Measurements from ENCODE around the gene PARP3. TPM values are rescaled to one million over a fixed set of nuclear protein-coding genes. Genes with fewer than 3 reads are reported as not detected.

Gene PARP3
- total RNA-seq, 1 experiment from 2014 or later = 25.5 TPM

DNA sequence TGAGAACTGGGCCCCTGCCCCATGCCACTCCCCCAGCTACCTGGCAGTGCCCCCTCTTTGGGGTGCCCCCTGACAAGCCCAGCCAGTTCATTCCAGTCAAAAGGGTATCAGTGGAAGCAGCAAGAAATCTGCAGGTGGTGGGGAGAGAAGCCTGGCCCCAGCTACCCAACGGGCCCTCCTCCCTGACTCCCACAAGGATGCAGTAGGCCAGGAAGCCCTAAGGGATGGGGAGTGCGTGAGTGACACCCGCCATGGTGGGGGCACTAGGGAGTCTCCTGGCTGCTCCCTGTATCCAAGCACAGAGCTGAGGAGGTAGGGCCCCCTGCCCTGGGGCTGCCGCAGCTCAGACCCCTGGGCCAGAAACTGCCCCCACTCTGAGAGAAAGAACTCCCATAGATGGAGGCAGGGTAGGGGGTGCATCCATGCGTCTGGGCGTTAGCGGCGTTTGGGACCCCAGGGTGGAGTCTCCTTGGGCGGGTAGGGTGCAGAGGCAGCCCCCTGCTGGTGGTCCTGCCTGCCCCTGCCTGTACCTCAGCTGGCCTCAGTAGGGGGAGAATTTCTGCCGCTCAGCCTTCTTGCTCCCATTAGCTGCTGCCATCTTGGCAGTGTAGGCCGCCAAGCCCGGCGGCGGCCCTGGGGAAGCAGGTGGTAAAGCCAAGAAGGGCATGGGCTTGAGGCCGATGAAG is 15.5 kb downstream of the PARP3 start:
- Mint-ChIP-seq H3K36me3 (ENCODE audit: insufficient read depth, unreplicated experiment) (no peaks in the 10 kb centered on the region), H3K4me3 (ENCODE audit: unreplicated experiment) (no peak overlapping the region), H3K27ac (ENCODE audit: low read depth, unreplicated experiment) (no peak overlapping the region), H3K4me1 (ENCODE audit: insufficient read depth, unreplicated experiment) (peaks cover 14% of the 10 kb centered on the region), H3K27me3 (ENCODE audit: insufficient read depth, unreplicated experiment) (no peaks in the 10 kb centered on the region), H3K9me3 (ENCODE audit: unreplicated experiment) (no peaks in the 10 kb centered on the region)
- TSS peak; percentile 28 for BruUV-seq (replicated peaks)
- DNase-seq (ENCODE audit: unreplicated experiment) = no peak
- TF ChIP-seq, protein P1, sequence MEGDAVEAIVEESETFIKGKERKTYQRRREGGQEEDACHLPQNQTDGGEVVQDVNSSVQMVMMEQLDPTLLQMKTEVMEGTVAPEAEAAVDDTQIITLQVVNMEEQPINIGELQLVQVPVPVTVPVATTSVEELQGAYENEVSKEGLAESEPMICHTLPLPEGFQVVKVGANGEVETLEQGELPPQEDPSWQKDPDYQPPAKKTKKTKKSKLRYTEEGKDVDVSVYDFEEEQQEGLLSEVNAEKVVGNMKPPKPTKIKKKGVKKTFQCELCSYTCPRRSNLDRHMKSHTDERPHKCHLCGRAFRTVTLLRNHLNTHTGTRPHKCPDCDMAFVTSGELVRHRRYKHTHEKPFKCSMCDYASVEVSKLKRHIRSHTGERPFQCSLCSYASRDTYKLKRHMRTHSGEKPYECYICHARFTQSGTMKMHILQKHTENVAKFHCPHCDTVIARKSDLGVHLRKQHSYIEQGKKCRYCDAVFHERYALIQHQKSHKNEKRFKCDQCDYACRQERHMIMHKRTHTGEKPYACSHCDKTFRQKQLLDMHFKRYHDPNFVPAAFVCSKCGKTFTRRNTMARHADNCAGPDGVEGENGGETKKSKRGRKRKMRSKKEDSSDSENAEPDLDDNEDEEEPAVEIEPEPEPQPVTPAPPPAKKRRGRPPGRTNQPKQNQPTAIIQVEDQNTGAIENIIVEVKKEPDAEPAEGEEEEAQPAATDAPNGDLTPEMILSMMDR (IDR thresholded peaks at IDR 0.05; ENCODE audit: unreplicated experiment) = no peak
- ChIA-PET POLR2A (interaction anchor here (0.8 kb wide), 1 partner anchor 16 kb away, joined by 3 read pairs; the partner anchor contains the start of gene ABHD14B), CTCF (interaction anchor here (0.6 kb wide), 1 partner anchor 384 kb away, joined by 3 read pairs; no protein-coding TSS in a partner anchor)
- intact Hi-C loops (cut with micrococcal nuclease) = no loop called here

DNA sequence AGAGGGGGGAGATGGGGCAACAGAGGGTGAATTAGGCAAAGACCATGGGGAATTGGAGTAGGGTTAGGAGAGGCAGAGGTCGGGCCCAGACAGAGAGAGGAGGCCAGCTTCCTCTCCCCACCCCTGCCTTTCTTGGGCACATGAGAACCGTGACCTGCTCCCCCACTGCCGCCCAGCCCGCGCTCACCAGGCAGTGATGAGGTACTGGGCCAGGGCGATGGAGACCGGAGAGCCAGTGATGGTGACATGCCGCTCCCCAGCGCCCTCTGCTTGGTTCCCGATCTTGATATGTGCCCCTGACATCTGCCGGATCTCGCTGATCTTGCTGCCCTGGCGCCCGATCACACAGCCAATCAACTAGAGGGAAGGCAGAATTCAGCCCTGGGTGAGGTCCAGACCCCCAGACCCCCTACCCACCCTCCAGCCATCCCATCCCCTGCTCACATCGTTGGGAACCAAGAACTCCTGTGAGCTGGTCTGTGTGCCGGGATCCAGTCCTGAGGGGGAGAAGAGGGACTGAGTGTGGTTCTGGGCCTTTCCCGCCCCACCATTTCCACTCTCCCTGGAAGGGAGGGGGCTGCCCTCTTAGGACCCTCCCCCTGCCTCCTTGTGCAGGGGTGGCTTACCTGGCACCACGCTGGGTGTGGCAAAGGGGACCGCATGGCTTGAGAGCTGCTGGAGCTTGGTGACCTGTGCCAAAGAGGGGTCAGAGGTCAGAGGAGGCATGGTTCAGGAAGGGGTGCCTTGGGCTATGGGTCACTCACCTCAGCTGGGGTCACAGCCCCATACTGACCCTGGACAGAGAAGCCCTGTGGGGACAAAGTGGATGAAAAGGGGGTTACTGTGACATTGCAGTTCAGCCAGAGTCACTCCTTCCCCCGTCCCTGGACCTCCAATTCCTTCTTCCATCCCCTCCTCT is 16.7 kb downstream of the PARP3 start:
- Mint-ChIP-seq H3K27me3 (ENCODE audit: insufficient read depth, unreplicated experiment) (no peaks in the 10 kb centered on the region), H3K36me3 (ENCODE audit: insufficient read depth, unreplicated experiment) (no peaks in the 10 kb centered on the region), H3K4me3 (ENCODE audit: unreplicated experiment) (no peak overlapping the region), H3K4me1 (ENCODE audit: insufficient read depth, unreplicated experiment) (peaks cover 3% of the 10 kb centered on the region), H3K9me3 (ENCODE audit: unreplicated experiment) (no peaks in the 10 kb centered on the region), H3K27ac (ENCODE audit: low read depth, unreplicated experiment) (no peak overlapping the region)
- ChIA-PET POLR2A (interaction anchor here (1.0 kb wide), 1 partner anchor 15 kb away, joined by 3 read pairs; the partner anchor contains the start of gene ABHD14B), CTCF (no interaction called here)
- no TSS peak for BruUV-seq (replicated peaks)
- TF ChIP-seq, protein P1 (IDR thresholded peaks at IDR 0.05; ENCODE audit: unreplicated experiment) = no peak
- DNase-seq (ENCODE audit: unreplicated experiment) = no peak
- intact Hi-C loops (cut with micrococcal nuclease) = no loop called here

DNA sequence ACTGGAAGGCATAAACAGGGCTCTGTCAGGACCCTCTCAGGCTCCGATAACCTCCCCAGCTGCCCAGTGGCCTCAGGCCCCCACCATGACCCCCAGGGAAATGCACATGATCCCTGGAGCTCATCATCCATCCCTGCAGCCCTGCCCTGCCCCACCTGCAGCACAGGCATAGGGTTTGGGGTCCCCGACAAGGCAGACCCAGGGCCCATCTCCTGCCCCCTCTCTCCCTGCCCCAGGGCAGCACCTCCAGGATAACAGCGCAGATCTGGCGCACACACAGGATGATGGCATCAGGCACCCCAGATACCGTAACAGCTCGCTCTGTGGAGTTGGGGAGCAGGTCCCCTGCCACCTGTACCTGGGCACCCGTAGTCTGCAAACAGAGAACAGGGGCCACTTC is 17.5 kb downstream of the PARP3 start:
- no peak for DNase-seq (ENCODE audit: unreplicated experiment)
- intact Hi-C loops (cut with micrococcal nuclease) = no loop called here
- BruUV-seq (replicated peaks) = no TSS peak
- CTCF ChIA-PET = interaction anchor here (0.6 kb wide), 2 partner anchors 13 to 18 kb away, joined by 4 to 7 read pairs; partner anchors contain the start of gene RRP9
- POLR2A ChIA-PET = interaction anchor here (1.0 kb wide), 1 partner anchor 14 kb away, joined by 3 read pairs; the partner anchor contains the start of gene ABHD14B
- no peak overlapping the region for H3K4me3 Mint-ChIP-seq (ENCODE audit: unreplicated experiment)
- no peak overlapping the region for H3K27ac Mint-ChIP-seq (ENCODE audit: low read depth, unreplicated experiment)
- no peaks in the 10 kb centered on the region for H3K4me1 Mint-ChIP-seq (ENCODE audit: insufficient read depth, unreplicated experiment)
- no peaks in the 10 kb centered on the region for H3K9me3 Mint-ChIP-seq (ENCODE audit: unreplicated experiment)
- no peaks in the 10 kb centered on the region for H3K36me3 Mint-ChIP-seq (ENCODE audit: insufficient read depth, unreplicated experiment)
- H3K27me3 Mint-ChIP-seq (ENCODE audit: insufficient read depth, unreplicated experiment) = no peaks in the 10 kb centered on the region
- TF ChIP-seq, protein P1 (IDR thresholded peaks at IDR 0.05; ENCODE audit: unreplicated experiment) = no peak

DNA sequence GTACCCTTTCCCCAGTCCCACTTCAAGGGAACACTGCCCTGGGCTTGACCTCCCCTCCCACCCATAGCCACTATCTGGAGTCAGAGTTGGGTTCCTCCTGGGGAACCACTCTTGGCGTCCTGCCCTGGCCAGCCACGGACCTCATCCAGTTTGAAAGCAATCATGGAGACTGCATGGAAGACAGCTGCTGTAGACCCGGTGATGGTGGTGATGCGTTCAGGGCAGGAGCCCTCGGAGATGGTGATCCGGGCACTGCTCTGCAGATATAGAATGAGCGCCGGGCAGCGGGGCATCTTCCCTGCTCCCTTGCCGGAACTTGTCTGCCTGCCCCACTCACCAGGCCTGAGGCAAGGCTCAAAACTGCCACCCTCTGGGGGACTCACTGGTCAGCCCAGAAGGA is 18.2 kb downstream of the PARP3 start:
- Mint-ChIP-seq H3K4me3 (ENCODE audit: unreplicated experiment) (no peak overlapping the region), H3K9me3 (ENCODE audit: unreplicated experiment) (no peaks in the 10 kb centered on the region), H3K4me1 (ENCODE audit: insufficient read depth, unreplicated experiment) (peaks cover 4% of the 10 kb centered on the region), H3K27me3 (ENCODE audit: insufficient read depth, unreplicated experiment) (no peaks in the 10 kb centered on the region), H3K36me3 (ENCODE audit: insufficient read depth, unreplicated experiment) (no peaks in the 10 kb centered on the region), H3K27ac (ENCODE audit: low read depth, unreplicated experiment) (no peak overlapping the region)
- ChIA-PET CTCF (interaction anchor here (0.6 kb wide), 1 partner anchor 13 kb away, joined by 7 read pairs; no protein-coding TSS in a partner anchor), POLR2A (interaction anchor here (0.7 kb wide), 1 partner anchor 23 kb away, joined by 5 read pairs; no protein-coding TSS in a partner anchor)
- DNase-seq (ENCODE audit: unreplicated experiment) = no peak
- TF ChIP-seq, protein P1 (IDR thresholded peaks at IDR 0.05; ENCODE audit: unreplicated experiment) = no peak
- no TSS peak for BruUV-seq (replicated peaks)
- intact Hi-C loops (cut with micrococcal nuclease) = no loop called here
